ENCODE data around the gene CIAPIN1. TPM values are rescaled to one million over a fixed set of nuclear protein-coding genes. Genes with fewer than 3 reads are reported as not detected.
"Not testable (repeated sequence)": the region's sequence is repeated elsewhere in the genome, so short reads cannot be mapped to it uniquely, and the experiment has no call there.

Gene CIAPIN1
- total and polyA plus RNA-seq, 2 donors: 24.6 to 38.6 TPM

DNA sequence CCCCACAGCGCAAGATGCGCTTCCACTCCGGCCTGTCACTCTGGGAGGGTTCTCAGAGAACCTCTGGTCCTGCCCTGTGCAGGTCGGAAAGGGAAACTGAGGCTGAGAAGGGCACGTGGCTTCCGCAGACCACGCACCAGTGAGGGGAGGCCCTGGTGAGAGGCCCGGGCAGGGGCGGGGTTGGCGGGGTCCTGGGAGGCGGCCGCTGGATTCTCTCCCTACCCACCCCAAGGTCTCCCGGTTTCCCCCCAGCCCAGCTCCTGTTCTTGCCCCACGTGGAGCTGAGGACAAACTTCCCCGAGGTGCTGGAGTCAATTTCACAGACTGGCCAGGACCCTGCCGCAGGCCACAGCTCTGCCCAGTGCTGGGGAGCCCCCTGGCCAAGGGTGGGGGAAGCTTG lies 31.1 kb downstream of the CIAPIN1 start:
- no peak overlapping the region for H3K4me3 ChIP-seq (ENCODE audit: low read depth, low read length)
- no peak overlapping the region for H3K27ac ChIP-seq (ENCODE audit: low read depth)
- no peak for DNase-seq (ENCODE audit: extremely low spot score)
- 88% methylated on average over 16 of the region's 16 CpGs for WGBS
- H3K36me3 ChIP-seq (ENCODE audit: insufficient read depth): no peaks in the 10 kb centered on the region
- H3K4me1 ChIP-seq (ENCODE audit: insufficient read depth): no peaks in the 10 kb centered on the region

DNA sequence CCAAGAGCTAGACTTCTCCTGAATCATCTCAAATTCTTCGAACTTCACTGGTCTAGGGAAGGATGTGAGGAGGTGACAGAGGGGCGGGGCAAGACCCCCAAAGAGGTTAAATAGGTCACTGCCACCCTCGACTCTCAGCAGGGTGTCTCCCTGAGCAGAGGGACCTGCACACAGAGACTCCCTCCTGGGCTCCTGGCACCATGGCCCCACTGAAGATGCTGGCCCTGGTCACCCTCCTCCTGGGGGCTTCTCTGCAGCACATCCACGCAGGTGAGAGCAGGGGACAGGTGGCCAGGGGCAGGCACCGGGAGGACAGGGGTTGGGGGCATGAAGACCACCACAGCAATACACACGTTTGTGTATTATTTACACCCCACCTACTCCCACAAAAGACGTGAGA lies 33.5 kb downstream of the CIAPIN1 start:
- 78% methylated on average over 7 of the region's 7 CpGs for WGBS
- H3K4me3 ChIP-seq (ENCODE audit: low read depth, low read length): no peak overlapping the region
- H3K27ac ChIP-seq (ENCODE audit: low read depth): no peak overlapping the region
- no peaks in the 10 kb centered on the region for H3K36me3 ChIP-seq (ENCODE audit: insufficient read depth)
- H3K4me1 ChIP-seq (ENCODE audit: insufficient read depth): no peaks in the 10 kb centered on the region
- no peak for DNase-seq (ENCODE audit: extremely low spot score)

DNA sequence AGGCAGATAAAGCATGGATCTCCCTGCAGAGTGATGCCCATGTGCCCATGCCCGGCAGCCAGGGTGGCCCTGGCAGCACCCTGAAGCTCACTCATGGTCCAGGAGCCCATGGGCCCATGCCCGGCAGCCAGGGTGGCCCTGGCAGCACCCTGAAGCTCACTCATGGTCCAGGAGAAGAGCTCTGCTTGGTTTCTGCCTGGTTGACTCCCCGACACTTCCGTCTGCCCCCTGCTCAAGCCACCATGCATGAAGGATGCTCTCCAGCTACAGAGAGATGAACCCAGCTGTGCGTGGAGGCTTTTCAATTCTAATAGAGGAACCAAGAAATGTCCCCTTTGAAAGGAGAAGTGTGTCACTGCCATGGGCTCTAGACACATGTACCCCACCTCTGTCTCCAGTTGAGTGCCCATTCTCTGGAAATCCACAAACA lies 33.9 kb downstream of the CIAPIN1 start:
- Histone ChIP-seq H3K27ac (ENCODE audit: low read depth) (no peak overlapping the region), H3K4me1 (ENCODE audit: insufficient read depth) (no peaks in the 10 kb centered on the region), H3K4me3 (ENCODE audit: low read depth, low read length) (no peak overlapping the region), H3K36me3 (ENCODE audit: insufficient read depth) (no peaks in the 10 kb centered on the region)
- DNase-seq (ENCODE audit: extremely low spot score): no peak
- WGBS: 91% methylated on average over 5 of the region's 5 CpGs

DNA sequence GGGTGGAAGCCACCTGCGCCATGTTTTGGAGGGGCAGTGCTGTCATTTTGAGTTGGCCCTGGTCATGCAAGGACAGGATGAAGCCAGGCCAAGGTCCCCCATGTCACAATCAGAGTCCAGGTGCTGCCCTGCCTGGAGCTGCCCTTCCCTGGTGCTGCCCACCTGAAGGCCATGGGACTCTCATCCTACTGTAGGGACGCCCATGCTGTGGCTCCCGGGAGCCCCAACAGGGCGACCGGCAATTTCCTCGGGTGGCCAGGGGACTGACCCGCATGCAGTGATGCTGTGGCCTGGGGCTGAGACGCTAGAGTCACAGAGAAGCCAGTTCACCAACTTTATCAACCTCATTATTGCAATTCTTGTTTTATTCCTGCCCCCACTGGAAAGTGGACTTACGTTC lies 34.6 kb downstream of the CIAPIN1 start:
- no peaks in the 10 kb centered on the region for H3K36me3 ChIP-seq (ENCODE audit: insufficient read depth)
- 94% methylated on average over 9 of the region's 9 CpGs for WGBS
- no peak overlapping the region for H3K4me3 ChIP-seq (ENCODE audit: low read depth, low read length)
- H3K27ac ChIP-seq (ENCODE audit: low read depth): no peak overlapping the region
- no peak for DNase-seq (ENCODE audit: extremely low spot score)
- no peaks in the 10 kb centered on the region for H3K4me1 ChIP-seq (ENCODE audit: insufficient read depth)

DNA sequence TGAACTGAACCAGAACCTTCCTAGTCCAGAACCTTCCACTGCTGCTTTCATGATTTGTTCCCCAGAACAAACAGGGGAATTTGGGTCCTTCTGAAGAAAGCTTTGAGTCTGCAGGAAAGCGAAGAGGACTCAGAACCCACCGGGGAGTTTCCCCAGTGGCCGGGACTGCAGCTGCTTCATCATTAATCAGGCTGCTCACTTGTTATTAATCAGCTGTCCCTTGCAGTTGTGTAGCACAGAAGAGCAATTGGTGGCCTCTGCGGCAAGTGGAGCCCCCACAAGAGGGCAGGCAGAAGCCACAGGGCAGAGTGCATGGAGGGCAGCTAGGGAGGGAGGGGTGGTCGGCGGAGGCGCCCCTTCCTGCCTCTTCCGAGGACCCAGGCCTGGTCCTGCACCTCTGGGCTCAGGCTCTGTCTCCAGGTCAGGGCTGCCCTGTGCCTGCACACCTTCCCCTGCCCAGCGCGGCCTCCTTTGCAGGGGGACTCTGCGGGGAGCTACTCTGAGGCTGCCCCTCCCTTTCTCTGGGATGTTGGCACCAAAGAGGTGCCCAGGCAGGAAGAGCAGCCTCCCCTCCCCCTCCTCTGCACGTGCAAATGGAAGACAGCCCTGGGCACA lies 35.7 kb downstream of the CIAPIN1 start:
- Histone ChIP-seq H3K4me3 (ENCODE audit: low read depth, low read length) (no peak overlapping the region), H3K4me1 (ENCODE audit: insufficient read depth) (no peaks in the 10 kb centered on the region), H3K27ac (ENCODE audit: low read depth) (no peak overlapping the region), H3K36me3 (ENCODE audit: insufficient read depth) (no peaks in the 10 kb centered on the region)
- WGBS: 70% methylated on average over 12 of the region's 12 CpGs
- no peak for DNase-seq (ENCODE audit: extremely low spot score)

DNA sequence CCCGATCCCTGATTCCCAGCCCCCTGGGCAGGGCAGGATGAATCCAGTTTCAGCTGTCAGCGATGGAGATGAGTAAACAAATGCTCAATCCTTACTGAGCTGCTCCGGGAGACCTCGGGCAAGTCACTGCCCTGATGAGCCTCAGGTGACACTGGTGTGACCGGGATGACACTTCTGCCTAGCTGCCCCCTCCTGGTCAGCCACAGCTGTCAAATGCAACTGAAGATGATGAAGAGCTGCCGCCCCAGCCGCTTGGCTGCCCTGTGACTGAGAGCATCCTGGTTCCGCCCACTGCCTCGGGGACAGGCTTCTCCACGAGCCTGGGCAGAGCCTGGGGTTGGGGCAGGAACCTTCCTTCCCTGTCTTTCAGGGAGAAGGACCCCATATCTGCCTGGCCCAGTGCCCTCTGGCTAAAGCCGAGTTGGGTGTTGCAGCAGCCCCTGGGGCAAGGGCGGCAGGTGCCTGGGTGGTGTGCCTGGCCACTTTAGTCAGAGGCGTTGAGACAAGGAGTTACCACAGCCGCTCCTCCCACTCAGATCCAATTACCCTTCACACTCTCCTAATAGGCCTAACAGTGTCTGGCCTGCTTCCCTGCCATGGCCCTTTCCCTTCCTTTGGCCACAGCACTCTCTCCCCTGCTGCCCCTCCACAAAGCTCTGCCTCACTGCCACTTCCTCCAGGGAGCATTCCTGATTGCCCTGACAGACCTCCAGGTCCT lies 37.2 kb downstream of the CIAPIN1 start:
- DNase-seq (ENCODE audit: extremely low spot score): no peak
- no peak overlapping the region for H3K27ac ChIP-seq (ENCODE audit: low read depth)
- no peaks in the 10 kb centered on the region for H3K36me3 ChIP-seq (ENCODE audit: insufficient read depth)
- WGBS: 69% methylated on average over 14 of the region's 14 CpGs
- H3K4me3 ChIP-seq (ENCODE audit: low read depth, low read length): no peak overlapping the region
- no peaks in the 10 kb centered on the region for H3K4me1 ChIP-seq (ENCODE audit: insufficient read depth)

DNA sequence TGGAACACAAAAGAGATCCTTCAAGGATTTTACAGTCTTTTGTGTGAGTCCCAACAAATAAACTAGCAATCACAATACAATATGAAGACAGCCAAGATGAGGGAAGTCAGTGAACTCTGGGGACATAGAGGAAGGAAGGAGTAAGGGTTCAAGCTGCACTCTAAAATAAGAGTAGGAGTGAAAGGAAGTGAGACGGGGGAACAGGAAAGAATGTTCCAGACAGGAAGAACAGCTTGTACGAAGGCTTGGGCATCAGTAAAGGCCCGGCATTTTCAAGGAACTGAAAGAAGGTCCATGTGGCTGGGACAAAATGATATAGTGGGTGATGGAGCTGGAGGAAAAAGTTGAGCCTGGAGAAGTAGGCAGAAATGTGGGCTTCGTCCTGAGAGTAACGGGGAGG lies 38.1 kb downstream of the CIAPIN1 start:
- Histone ChIP-seq H3K4me3 (ENCODE audit: low read depth, low read length) (no peak overlapping the region), H3K27ac (ENCODE audit: low read depth) (no peak overlapping the region), H3K36me3 (ENCODE audit: insufficient read depth) (no peaks in the 10 kb centered on the region), H3K4me1 (ENCODE audit: insufficient read depth) (no peaks in the 10 kb centered on the region)
- 71% methylated on average over 5 of the region's 5 CpGs for WGBS
- DNase-seq (ENCODE audit: extremely low spot score): no peak

DNA sequence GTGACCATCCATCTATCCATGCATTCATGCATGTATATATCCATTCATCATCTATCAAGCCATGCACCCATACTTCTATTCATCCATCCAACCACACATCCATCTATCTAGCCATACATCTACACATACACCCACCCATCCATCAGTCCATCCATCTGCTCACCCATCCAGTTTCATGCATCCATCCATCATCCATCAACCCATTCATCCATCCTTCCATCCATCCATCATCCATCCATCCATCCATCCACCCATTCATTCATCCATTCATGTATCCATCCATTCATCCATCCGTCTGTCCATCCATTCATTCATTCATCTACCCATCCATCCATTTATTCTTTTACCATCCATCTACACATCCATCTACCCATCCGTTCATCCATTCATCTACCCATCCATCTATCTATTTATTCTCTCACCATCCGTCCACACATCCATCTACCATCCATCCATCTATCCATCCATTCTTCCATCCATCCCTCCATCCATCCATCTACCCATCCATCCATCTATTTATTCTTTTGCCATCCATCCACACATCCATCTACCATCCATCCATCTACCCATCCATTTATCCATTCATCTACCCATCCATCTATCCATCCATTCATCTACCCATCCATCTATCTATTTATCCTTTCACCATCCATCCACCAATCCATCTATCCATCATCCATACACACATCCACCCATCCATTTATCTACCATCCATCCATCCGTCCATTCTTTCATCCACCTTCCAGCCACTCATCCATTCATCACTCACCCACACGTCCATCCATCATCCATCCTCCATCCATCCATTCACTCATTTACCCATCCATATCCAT lies 39.4 kb downstream of the CIAPIN1 start:
- H3K4me1 ChIP-seq (ENCODE audit: insufficient read depth): no peaks in the 10 kb centered on the region
- H3K36me3 ChIP-seq (ENCODE audit: insufficient read depth): no peaks in the 10 kb centered on the region
- 89% methylated on average over 5 of the region's 5 CpGs for WGBS
- DNase-seq (ENCODE audit: extremely low spot score): no peak
- H3K4me3 ChIP-seq (ENCODE audit: low read depth, low read length): no peak overlapping the region
- no peak overlapping the region for H3K27ac ChIP-seq (ENCODE audit: low read depth)

DNA sequence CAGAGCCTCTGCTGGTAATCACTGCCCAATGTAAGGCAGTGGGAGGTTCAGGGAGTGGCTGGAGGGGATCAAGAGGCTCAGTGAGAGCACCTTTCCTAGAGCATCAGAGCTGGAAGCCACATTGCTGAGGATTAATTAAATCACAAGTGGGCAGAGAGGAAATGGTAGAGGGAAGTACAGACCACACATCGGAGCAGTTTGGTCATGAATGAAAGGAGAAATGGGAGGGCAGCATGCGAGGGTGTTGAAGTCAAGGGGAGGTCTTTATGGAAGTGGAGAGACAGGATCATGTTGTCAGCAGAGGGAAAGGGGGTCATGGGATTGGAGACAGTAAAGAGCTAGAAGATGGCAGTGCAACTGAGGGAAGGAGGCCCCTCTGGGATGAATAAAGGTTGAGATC lies 40.3 kb downstream of the CIAPIN1 start:
- no peaks in the 10 kb centered on the region for H3K4me1 ChIP-seq (ENCODE audit: insufficient read depth)
- no peak for DNase-seq (ENCODE audit: extremely low spot score)
- H3K27ac ChIP-seq (ENCODE audit: low read depth): no peak overlapping the region
- 71% methylated on average over 2 of the region's 2 CpGs for whole genome bisulfite sequencing
- no peak overlapping the region for H3K4me3 ChIP-seq (ENCODE audit: low read depth, low read length)
- H3K36me3 ChIP-seq (ENCODE audit: insufficient read depth): no peaks in the 10 kb centered on the region

DNA sequence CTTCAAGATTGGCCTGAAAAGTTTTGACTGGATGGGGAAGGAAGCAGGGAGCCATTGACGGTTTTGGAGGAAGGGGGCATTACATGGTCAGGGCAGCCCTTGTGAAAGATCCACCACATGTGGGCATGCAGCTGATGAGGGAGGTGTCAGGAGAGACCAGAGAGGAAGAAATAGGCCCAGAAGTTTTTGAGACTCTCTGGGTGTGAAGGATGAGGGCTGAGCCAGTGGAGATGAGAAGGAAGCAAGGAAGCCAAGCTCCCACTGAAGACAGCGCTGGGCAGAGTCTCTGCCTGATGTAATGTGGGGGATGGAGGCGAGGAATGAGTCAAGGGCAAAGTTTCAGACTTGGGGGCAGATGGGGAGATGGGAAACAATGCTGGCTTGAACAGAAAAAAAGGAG lies 42.1 kb downstream of the CIAPIN1 start:
- no peaks in the 10 kb centered on the region for H3K36me3 ChIP-seq (ENCODE audit: insufficient read depth)
- no peak overlapping the region for H3K27ac ChIP-seq (ENCODE audit: low read depth)
- no peak for DNase-seq (ENCODE audit: extremely low spot score)
- WGBS: 58% methylated on average over 3 of the region's 3 CpGs
- H3K4me1 ChIP-seq (ENCODE audit: insufficient read depth): no peaks in the 10 kb centered on the region
- no peak overlapping the region for H3K4me3 ChIP-seq (ENCODE audit: low read depth, low read length)

DNA sequence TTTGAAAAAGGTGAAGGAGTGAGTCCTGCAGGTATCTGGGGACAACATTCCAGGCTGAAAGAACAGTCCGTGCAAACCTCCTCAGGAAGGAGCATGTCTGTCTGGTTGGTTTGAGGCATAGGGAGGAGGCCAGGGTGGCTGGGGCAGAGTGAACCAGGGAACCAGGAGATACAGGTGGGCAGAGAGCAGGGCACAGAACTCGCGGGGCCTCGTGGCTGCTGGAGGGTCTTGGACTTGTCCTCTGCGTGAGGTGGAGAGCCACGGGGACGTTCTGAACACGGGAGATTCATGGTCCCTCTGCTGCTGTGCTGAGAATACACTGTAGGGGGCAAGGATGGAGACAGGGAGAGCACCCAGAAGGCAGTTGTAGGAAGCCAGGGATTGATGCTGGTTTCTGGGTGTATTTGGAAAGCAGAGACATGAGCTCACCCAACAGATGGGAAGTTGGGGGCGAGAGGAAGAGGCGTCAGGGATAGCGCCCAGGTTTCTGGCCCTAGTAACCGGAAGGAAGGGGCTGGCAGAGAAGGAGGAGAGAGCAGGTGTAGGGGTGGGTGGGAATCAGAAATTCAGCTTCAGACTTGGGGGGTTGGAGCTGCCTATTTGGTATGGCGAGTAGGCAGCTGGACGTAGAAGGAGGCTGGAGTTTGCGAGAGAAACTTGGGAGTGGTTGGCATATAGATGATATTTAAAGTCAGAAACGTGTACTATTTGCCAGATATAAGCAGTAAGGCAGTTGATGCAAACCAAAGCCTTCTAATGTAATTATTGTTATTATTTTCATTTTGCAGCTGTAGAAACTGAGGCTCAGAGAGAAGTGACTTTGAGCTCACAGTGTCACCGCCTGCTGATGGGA lies 43.0 kb downstream of the CIAPIN1 start, which contains the start of gene CCL17:
TSS of gene CCL17 (plus strand) at position 803 of the 853 bp plus-strand sequence. CDS start 9,166 bp downstream, outside the sequence.
- 71% methylated on average over 17 of the region's 17 CpGs for WGBS
- Histone ChIP-seq H3K4me1 (ENCODE audit: insufficient read depth) (no peaks in the 10 kb centered on the region), H3K36me3 (ENCODE audit: insufficient read depth) (no peaks in the 10 kb centered on the region), H3K27ac (ENCODE audit: low read depth) (no peak within 1 kb of the TSS), H3K4me3 (ENCODE audit: low read depth, low read length) (no peak within 1 kb of the TSS)
- no peak for DNase-seq (ENCODE audit: extremely low spot score)

DNA sequence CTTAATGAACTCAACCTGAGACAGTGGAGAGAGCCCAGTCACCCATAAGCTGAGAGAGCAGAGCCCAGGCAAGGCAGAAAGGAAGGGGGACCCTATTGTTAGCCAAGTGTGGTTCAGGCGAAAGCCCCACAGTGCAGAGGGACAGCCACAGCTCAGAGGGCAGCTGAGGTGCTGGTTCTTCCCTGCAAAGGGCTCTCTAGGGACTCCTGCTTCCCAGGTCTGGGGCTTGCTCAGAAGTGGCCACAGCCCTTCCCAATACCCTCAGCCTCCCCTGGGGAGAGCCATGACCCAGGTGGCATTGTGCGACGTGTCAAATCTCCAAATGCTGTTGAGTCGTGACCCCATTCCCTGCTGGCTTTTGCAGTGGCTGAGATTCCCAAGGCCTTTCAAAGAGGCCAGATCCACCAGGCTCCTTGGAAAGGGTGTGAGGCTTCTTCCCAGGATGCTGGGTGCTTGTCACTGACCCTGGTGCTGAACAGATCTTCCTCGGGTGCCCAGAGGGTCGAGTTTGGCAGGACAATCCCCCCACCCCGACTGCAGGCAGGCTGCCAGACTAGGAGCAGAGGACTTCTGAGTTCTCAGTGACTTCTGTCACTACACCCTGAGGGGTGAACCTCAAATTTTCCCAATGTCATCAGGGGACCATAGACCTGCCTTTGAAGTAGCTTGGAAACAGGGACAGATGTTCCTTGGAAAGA lies 45.1 kb downstream of the CIAPIN1 start:
- no peaks in the 10 kb centered on the region for H3K36me3 ChIP-seq (ENCODE audit: insufficient read depth)
- no peak overlapping the region for H3K4me3 ChIP-seq (ENCODE audit: low read depth, low read length)
- H3K27ac ChIP-seq (ENCODE audit: low read depth): no peak overlapping the region
- WGBS: 47% methylated on average over 7 of the region's 7 CpGs
- DNase-seq (ENCODE audit: extremely low spot score): no peak
- no peaks in the 10 kb centered on the region for H3K4me1 ChIP-seq (ENCODE audit: insufficient read depth)

DNA sequence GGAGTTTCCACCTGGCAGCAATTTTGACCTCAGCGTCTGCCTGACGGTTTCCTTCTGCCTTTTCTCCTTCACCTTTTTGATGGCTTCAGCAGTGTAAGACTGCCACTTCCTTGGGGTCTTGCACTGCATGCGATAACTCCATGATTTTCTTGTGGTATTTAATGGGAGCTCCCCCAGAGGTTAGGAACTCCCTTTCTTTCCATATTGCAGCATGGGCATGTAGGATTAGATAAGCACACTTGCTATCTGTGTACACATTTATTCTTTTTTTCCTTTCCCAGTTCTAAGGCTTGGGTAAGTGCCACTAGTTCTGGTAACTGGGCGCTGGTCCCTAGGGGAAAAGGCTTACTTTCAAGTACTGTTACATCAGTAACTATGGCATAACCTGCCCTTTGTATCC lies 49.7 kb downstream of the CIAPIN1 start:
- DNase-seq (ENCODE audit: extremely low spot score); H3K4me1 ChIP-seq (ENCODE audit: insufficient read depth); H3K27ac ChIP-seq (ENCODE audit: low read depth); H3K36me3 ChIP-seq (ENCODE audit: insufficient read depth); H3K4me3 ChIP-seq (ENCODE audit: low read depth, low read length): not testable (repeated sequence)
- 92% methylated on average over 4 of the region's 4 CpGs for WGBS

Data from urinary bladder (tissue), 4 donors.